DMS53 (cell line): ENCODE measurements around the gene GNPTAB.

ENCODE experiments used
- DNase-seq: peaks from one replicate; lab custom pipeline; 2025; lab: John Stamatoyannopoulos, UW

Gene GNPTAB

GRCh38 chr12:101696251-101697196, 134.2 kb downstream of the GNPTAB start:
- peak; percentile 65 for DNase-seq

DNA sequence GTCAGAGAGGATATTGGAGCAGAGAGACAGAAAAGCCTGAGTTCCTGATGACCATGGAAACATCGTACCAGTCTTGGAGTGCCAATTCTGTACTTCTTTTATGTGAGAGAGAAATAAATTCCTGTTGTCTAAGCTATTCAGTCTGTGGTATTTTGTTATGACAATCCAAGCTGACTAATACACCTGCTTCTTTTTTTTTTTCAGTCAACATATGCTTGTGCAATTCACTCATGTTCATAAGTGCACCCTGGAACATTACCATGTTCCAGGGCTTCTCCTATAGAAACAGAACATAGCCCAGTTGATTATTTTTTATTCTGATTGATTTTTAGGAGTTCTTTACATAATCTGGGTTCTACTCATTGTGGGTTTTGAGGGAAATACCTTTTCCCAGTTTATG, 135.1 kb downstream of the GNPTAB start:
- peak; percentile 28 for DNase-seq
